ENCODE data around the gene PSME2. TPM values are rescaled to one million over a fixed set of nuclear protein-coding genes. Genes with fewer than 3 reads are reported as not detected.
A peak's percentile ranks its signal among the peaks of the same experiment; 100 is the strongest.

PSME2 gene
- total RNA-seq, 1 donor from 2014 or later, result 120 TPM

- Mint-ChIP-seq H3K27ac (peak overlapping the region; percentile 49), H3K9me3 (ENCODE audit: low read depth) (no peaks in the 10 kb centered on the region), H3K27me3 (no peaks in the 10 kb centered on the region), H3K36me3 (ENCODE audit: insufficient read depth) (peaks cover 17% of the 10 kb centered on the region), H3K4me3 (ENCODE audit: low read depth) (peak overlapping the region; percentile 92), H3K4me1 (ENCODE audit: low read depth) (peaks cover 13% of the 10 kb centered on the region)
- no peak for TF ChIP-seq CTCF (IDR thresholded peaks at IDR 0.05; ENCODE audit: unreplicated experiment)
- DNase-seq (ENCODE audit: low spot score, unreplicated experiment), result no peak
These were observed 40.6 kb upstream of the PSME2 start for GRCh38 chr14:24186831-24187538.

- DNase-seq (ENCODE audit: low spot score, unreplicated experiment), result no peak
- Mint-ChIP-seq H3K36me3 (ENCODE audit: insufficient read depth) (peaks cover 15% of the 10 kb centered on the region), H3K27me3 (no peaks in the 10 kb centered on the region), H3K4me3 (ENCODE audit: low read depth) (no peak overlapping the region), H3K9me3 (ENCODE audit: low read depth) (no peaks in the 10 kb centered on the region), H3K27ac (peak overlapping the region; percentile 69), H3K4me1 (ENCODE audit: low read depth) (peaks cover 13% of the 10 kb centered on the region)
- TF ChIP-seq CTCF (IDR thresholded peaks at IDR 0.05; ENCODE audit: unreplicated experiment), result no peak
These were observed 39.3 kb upstream of the PSME2 start for GRCh38 chr14:24185741-24186140.

GRCh38 chr14:24185026-24185425 is 38.6 kb upstream of the PSME2 start:
- H3K9me3 Mint-ChIP-seq (ENCODE audit: low read depth), result no peaks in the 10 kb centered on the region
- peaks cover 15% of the 10 kb centered on the region for H3K36me3 Mint-ChIP-seq (ENCODE audit: insufficient read depth)
- H3K4me1 Mint-ChIP-seq (ENCODE audit: low read depth), result peaks cover 13% of the 10 kb centered on the region
- H3K27me3 Mint-ChIP-seq, result no peaks in the 10 kb centered on the region
- no peak for TF ChIP-seq CTCF (IDR thresholded peaks at IDR 0.05; ENCODE audit: unreplicated experiment)
- no peak overlapping the region for H3K4me3 Mint-ChIP-seq (ENCODE audit: low read depth)
- no peak for DNase-seq (ENCODE audit: low spot score, unreplicated experiment)
- no peak overlapping the region for H3K27ac Mint-ChIP-seq

- no peak overlapping the region for H3K4me3 Mint-ChIP-seq (ENCODE audit: low read depth)
- H3K4me1 Mint-ChIP-seq (ENCODE audit: low read depth), result peaks cover 13% of the 10 kb centered on the region
- H3K9me3 Mint-ChIP-seq (ENCODE audit: low read depth), result no peaks in the 10 kb centered on the region
- peaks cover 20% of the 10 kb centered on the region for H3K36me3 Mint-ChIP-seq (ENCODE audit: insufficient read depth)
- TF ChIP-seq CTCF (IDR thresholded peaks at IDR 0.05; ENCODE audit: unreplicated experiment), result no peak
- H3K27me3 Mint-ChIP-seq, result no peaks in the 10 kb centered on the region
- no peak for DNase-seq (ENCODE audit: low spot score, unreplicated experiment)
- H3K27ac Mint-ChIP-seq, result no peak overlapping the region
These were observed 37.9 kb upstream of the PSME2 start for GRCh38 chr14:24184104-24184970.

- TF ChIP-seq CTCF (IDR thresholded peaks at IDR 0.05; ENCODE audit: unreplicated experiment), result no peak
- no peak for DNase-seq (ENCODE audit: low spot score, unreplicated experiment)
- Mint-ChIP-seq H3K36me3 (ENCODE audit: insufficient read depth) (peaks cover 24% of the 10 kb centered on the region), H3K4me1 (ENCODE audit: low read depth) (peaks cover 7% of the 10 kb centered on the region), H3K27ac (peak overlapping the region; percentile 56), H3K27me3 (no peaks in the 10 kb centered on the region), H3K9me3 (ENCODE audit: low read depth) (no peaks in the 10 kb centered on the region), H3K4me3 (ENCODE audit: low read depth) (no peak overlapping the region)
These were observed 36.6 kb upstream of the PSME2 start for GRCh38 chr14:24183014-24183481.
